Muscle layer of colon (tissue), 2 donors: Measurements from ENCODE around the gene ROPN1B.
"Not testable (repeated sequence)": the region's sequence is repeated elsewhere in the genome, so short reads cannot be mapped to it uniquely, and the experiment has no call there.

Experiments used
- H3K27ac ChIP-seq: one replicate; pipeline ENCODE4 v1.7.0; 2013; ENCODE audit warnings: low read depth, mild to moderate bottlenecking, low read length, moderate library complexity
- H3K27me3 ChIP-seq, 2 donors: one replicate each; pipeline ENCODE4 v1.7.0; 2013; ENCODE audit warnings: low read length in 2 of 2, mild to moderate bottlenecking in 2 of 2; ENCODE audit not compliant: insufficient read depth in 2 of 2, control insufficient read depth in 1 of 2
- H3K36me3 ChIP-seq: one replicate; pipeline ENCODE4 v1.7.0; 2013; ENCODE audit warnings: mild to moderate bottlenecking, low read length; ENCODE audit not compliant: insufficient read depth
- H3K4me1 ChIP-seq: one replicate; pipeline ENCODE4 v1.7.0; 2013; ENCODE audit warnings: mild to moderate bottlenecking, low read length; ENCODE audit not compliant: insufficient read depth
- H3K4me3 ChIP-seq, 2 donors: one replicate each; pipeline ENCODE4 v1.7.0; 2013; ENCODE audit warnings: low read length in 2 of 2, low read depth in 1 of 2, mild to moderate bottlenecking in 1 of 2, moderate library complexity in 1 of 2
- H3K9ac ChIP-seq: one replicate; pipeline ENCODE4 v1.7.0; 2013; ENCODE audit warnings: low read length
- H3K9me3 ChIP-seq: one replicate; pipeline ENCODE4 v1.7.0; 2013; ENCODE audit warnings: mild to moderate bottlenecking, low read length
- donor health status: abdominal sarcoma.
- donor health status: Adenocarcinoma of cecum.

ROPN1B gene

DNA sequence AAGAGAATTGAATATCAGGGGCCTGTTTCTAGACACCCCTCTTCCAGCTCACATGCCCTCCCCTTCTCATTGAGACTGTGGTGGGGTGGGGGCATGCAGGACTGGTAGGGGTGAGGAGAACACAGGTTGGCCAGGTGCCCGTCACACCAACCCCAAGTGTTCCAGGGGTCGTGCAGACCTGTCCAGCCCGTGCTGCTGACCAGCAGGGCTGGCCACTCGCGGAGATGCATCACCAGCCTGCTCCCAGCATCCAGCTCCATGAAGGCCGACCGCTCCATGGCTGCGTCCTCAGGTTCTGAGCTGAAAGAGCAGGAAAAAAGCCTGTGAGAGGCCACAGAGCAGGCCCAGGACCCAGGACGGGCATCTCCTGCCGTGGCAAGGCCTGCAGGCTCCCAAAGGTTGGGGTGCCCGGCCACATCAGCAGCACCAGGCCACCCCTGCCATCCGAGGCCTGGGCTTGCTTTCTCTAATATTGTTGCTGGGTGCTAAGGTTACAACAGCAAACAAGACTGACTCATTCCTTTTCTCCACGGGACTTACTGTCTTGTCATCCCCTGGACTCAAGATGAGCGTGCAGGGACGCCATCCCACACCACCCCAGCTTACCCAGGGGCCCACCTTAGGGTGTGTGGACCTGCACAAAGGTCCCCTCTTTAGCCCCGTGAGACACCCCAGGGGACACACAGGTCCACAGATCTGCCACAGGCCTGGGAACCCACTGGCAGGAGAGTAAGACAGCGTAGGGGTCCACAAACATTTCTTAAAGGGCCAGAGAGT, 35.4 kb upstream of the ROPN1B start:
- H3K27me3 ChIP-seq, H3K36me3 ChIP-seq, H3K27ac ChIP-seq, H3K4me3 ChIP-seq, H3K9ac ChIP-seq, H3K9me3 ChIP-seq, H3K4me1 ChIP-seq: not testable (repeated sequence)

DNA sequence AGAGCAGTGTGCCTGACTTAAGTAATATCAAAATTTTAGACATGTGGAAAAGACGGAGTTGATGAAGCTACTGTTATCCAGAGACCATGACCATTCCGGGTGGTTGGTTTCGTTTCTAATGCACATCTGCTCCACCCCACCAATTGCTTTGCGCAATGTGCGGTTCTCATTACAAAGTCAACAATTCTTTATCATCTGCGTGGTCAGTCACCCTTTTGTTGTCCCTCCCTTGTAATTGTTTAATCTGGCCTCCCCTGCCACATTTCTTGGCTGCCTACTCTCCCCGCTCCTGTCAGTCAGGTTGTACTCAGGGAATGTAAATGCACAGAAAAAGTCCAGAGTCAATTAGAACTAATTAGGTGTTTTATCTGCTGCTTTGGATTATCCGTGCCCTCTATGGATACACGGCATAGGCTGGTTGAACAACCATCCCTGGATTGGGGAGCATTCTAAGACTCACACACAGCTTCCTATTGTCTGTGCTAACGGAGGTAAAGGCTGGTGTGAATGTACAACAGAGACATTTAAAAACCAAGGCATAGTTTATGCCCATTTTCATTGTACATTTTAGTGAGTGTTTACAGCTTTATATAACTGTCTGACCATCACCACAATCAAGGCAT, 33.6 kb upstream of the ROPN1B start:
- not testable (repeated sequence) for H3K36me3 ChIP-seq, H3K4me1 ChIP-seq, H3K27ac ChIP-seq, H3K4me3 ChIP-seq, H3K9ac ChIP-seq, H3K27me3 ChIP-seq, H3K9me3 ChIP-seq

DNA sequence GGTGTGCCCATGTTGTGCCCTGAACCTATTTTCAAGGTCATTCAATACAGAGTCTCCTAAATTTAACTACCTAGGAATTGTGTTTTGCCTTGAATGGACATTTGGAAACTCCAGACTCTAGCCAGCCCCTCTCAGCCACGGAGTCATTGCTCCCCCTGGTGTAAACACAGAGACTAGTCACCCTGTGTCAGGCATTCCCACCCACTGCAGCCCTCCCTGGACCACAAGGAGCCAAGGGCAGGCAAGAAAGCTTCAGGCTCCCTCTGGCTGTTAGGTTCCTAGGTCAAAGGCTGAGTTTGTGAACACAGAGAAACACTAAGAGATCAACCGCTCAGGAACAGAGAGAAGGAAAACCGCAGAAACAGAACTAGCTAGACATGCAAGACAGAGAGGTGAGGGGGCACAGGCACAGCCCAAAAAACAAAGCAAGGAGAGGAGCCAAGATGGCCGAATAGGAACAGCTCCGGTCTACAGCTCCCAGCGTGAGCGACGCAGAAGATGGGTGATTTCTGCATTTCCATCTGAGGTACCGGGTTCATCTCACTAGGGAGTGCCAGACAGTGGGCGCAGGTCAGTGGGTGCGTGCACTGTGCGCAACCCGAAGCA, 32.7 kb upstream of the ROPN1B start:
- H3K36me3 ChIP-seq, H3K4me1 ChIP-seq, H3K27me3 ChIP-seq, H3K9me3 ChIP-seq, H3K9ac ChIP-seq, H3K4me3 ChIP-seq, H3K27ac ChIP-seq: not testable (repeated sequence)

DNA sequence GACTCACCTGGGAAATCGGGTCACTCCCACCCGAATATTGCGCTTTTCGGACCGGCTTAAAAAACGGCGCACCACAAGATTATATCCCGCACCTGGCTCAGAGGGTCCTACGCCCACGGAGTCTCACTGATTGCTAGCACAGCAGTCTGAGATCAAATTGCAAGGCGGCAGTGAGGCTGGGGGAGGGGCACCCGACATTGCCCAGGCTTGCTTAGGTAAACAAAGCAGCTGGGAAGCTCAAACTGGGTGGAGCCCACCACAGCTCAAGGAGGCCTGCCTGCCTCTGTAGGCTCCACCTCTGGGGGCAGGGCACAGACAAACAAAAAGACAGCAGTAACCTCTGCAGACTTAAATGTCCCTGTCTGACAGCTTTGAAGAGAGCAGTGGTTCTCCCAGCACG, 32.1 kb upstream of the ROPN1B start:
- not testable (repeated sequence) for H3K9ac ChIP-seq, H3K9me3 ChIP-seq, H3K36me3 ChIP-seq, H3K4me3 ChIP-seq, H3K27ac ChIP-seq, H3K4me1 ChIP-seq, H3K27me3 ChIP-seq

DNA sequence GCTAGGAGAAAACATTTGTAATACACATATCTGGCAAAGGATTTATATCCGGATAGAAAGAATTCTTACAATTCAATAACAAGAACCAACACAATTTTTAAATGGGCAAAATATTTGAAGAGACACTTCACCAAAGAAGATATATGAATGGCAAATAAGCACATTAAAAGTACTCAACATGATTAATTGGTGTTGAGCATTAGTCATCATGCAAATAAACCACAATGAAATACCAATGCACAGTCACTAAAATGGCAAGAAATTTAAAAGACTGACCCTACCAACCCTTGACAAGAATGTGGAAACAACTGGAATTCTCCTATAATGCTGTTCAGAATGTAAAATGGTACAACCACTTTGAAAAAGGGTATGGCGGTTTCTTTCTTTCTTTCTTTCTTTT, 21.2 kb upstream of the ROPN1B start:
- H3K27me3 ChIP-seq, H3K4me3 ChIP-seq, H3K9ac ChIP-seq, H3K36me3 ChIP-seq, H3K9me3 ChIP-seq, H3K4me1 ChIP-seq, H3K27ac ChIP-seq: not testable (repeated sequence)

DNA sequence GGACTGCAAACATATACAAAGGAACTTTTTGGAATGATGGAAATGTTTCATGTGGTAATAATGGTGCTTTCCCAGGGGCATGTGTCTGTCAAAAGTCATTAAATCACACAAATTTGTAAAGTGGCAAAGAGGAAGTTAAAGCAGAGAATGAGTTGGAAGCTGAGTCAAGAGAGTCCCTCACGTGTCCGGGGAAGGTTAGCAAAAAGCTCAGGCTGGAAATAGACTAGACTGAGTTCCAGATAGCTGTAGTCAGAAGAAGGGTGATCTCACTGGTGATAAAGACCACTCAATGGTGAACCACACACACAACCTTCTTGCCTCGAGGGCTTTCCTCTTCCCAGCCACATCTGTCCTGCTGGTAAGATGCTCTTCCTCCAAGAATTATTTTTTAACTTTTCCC, 20.1 kb upstream of the ROPN1B start:
- H3K27me3 ChIP-seq, H3K27ac ChIP-seq, H3K9ac ChIP-seq, H3K36me3 ChIP-seq, H3K4me3 ChIP-seq, H3K4me1 ChIP-seq, H3K9me3 ChIP-seq: not testable (repeated sequence)

DNA sequence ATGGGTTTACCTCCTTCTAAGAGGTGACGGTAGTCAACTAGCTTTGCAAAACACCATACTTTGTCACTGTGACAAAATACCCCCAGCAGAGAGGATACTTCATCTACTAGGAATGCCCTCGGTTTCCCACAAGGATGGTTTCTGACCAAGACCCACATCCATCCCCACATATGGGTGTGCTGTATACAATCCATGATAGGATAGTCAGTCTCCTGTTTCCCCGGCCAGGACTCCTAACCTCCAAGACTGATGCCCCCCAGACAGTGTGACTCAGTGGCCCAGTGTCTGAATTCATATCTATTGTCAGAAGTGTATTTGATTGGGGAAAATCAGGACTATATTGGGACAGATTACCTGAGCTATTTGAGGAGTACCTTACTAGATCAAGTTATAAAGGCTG, 17.8 kb upstream of the ROPN1B start:
- not testable (repeated sequence) for H3K9ac ChIP-seq, H3K27ac ChIP-seq, H3K4me1 ChIP-seq, H3K9me3 ChIP-seq, H3K4me3 ChIP-seq, H3K36me3 ChIP-seq, H3K27me3 ChIP-seq

DNA sequence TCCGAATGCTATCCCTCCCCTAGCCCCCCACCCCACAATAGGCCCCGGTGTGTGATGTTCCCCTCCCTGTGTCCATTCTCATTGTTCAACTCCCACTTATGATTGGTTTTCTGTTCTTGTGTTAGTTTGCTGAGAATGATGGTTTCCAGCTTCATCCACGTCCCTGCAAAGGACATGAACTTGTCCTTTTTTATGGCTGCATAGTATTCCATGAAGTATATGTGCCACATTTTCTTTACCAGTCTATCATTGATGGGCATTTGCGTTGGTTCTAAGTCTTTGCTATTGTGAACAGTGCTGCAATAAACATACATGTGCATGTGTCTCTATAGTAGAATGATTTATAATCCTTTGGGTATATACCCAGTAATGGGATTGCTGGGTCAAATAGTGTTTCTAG, 12.0 kb upstream of the ROPN1B start:
- H3K27ac ChIP-seq, H3K36me3 ChIP-seq, H3K9ac ChIP-seq, H3K4me1 ChIP-seq, H3K4me3 ChIP-seq, H3K9me3 ChIP-seq: not testable (repeated sequence)
- peaks cover 0 to 14% of the 10 kb centered on the region in 2 donors for H3K27me3 ChIP-seq

DNA sequence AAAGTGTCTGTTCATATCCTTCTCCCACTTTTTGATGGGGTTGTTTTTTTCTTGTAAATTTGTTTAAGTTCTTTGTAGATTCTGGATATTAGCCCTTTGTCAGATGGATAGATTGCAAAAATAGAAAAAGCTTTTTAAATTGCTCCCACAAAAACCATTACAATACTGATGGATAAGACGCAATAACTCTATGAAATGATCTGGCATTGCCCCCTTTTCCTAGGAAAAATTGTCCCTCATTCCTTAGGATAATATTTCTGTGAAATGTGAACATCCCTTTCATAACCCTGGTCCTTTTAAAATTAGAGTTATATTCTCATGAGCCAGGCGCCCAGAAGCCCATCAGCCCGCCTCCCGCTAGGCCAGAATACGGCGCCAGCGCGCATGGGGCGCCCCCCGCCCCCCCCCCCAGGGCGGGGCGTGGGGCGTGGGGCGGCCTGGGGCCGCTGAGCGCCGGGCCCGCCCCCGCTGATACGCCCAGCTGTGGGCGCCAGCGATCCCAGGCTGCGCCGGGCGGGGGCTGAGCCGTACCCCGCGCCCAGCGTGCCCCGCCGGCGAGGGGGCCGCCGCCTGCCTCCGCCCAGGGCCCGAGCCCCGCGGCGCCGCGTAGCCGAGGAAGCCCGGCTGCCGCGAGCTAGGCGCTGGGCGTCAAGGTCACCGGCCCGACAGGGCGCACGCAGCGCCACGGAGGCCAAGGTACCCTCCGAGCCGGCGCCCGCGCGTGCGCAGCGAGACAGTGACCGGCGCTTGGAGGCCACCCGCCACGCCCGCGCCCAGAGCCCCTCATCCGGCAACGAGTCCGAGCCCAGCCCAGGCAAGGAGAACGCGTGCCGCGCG, 11.1 kb upstream of the ROPN1B start:
- no peaks in the 10 kb centered on the region for H3K9me3 ChIP-seq
- H3K4me3 ChIP-seq, result no peak overlapping the region
- no peak overlapping the region for H3K9ac ChIP-seq
- H3K36me3 ChIP-seq, result no peaks in the 10 kb centered on the region
- H3K27me3 ChIP-seq, result peaks cover 0 to 14% of the 10 kb centered on the region in 2 donors
- H3K27ac ChIP-seq, result no peak overlapping the region
- no peaks in the 10 kb centered on the region for H3K4me1 ChIP-seq

DNA sequence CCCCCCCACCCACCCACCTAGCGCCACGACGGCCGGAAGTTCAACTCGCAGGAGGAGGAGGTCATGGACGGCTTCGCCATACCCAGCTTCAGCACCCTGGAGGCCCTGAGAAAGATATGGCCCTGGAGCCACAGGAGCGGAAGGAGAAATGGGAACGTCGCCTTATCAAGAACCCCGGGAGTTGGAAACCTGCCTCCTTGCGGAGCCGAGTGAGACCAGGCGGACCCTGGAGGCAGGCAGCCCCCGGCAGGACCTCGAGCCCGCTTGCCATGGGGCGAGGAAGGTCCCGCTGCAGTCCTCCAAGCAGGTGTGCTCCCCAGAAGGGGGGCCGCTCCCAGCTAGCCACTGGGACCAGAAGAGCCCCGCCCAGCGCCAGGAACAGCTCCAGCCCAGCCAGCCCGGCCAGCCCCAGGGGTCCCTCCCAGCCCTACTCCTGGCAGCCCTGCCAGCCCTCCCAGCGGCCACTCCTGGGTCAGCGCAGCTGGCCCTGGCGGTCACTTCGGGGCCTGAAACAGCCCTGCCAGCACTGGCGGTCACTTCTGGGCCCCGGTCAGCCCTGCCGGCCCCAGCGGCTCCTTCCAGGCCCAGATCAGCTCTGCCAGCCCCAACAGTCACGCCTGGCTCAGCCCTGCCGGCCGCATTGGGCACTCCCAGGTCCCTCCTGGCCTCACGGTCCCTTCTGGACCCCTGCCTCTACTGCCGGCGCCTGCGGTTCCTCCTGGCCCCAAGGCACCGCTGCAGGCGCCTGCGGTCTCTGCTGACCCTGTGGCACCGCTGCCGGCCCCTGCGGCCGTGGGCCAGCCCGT, 10.3 kb upstream of the ROPN1B start:
- Histone ChIP-seq H3K4me1 (no peaks in the 10 kb centered on the region), H3K27me3 (peaks cover 0 to 14% of the 10 kb centered on the region in 2 donors), H3K27ac (no peak overlapping the region), H3K9ac (no peak overlapping the region), H3K9me3 (no peaks in the 10 kb centered on the region), H3K4me3 (no peak overlapping the region), H3K36me3 (no peaks in the 10 kb centered on the region)
